SH-SY5Y (cell line): ENCODE data around the gene TENM4.

Experiments
- GATA2 ChIP-seq: IDR thresholded peaks from 2 replicates; pipeline ENCODE4 v1.6.1; 2011; ENCODE audit warnings: mild to moderate bottlenecking, low read depth, low read length
- GATA3 ChIP-seq: IDR thresholded peaks from 2 replicates; pipeline ENCODE4 v1.6.1; 2011; ENCODE audit warnings: low read depth, mild to moderate bottlenecking, low read length, moderate library complexity

DNA sequence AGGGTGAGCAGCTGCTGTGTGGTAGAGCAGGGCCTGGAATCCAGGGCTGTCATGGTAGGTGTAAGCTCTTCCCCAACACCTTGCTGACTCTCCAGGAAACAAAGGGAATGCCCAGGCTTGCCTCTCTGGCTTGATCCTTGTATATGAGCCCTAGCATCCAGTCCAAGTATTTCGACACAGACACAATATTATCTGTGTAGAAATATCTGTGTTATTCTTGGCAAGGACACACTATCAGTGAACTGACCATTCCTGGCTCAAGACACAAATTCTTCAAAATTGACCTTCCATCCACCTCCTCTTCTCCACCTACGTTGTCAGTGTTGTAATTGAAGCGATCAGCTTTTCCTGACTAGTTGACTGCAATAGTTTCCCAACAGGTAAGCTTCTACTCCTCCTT is 554.2 kb downstream of the TENM4 start:
- TF ChIP-seq GATA2 (no peak), GATA3 (no peak)
